Measurements from ENCODE around the gene KRTAP4-2.
"Not testable (repeated sequence)": the region's sequence is repeated elsewhere in the genome, so short reads cannot be mapped to it uniquely, and the experiment has no call there.

KRTAP4-2 gene

GRCh38 chr17:41177727-41178271, at the start of gene KRTAP4-2:
KRTAP4-2 (minus strand) TSS chr17:41178221; CDS start chr17:41178164, 57 bp downstream.
- no peak for DNase-seq

- not testable (repeated sequence) for DNase-seq
Measured at GRCh38 chr17:41226598-41227095, 48.6 kb upstream of the KRTAP4-2 start, which contains the start of gene KRTAP9-2. KRTAP9-2 (plus strand) TSS chr17:41226648; CDS start chr17:41226655, 7 bp downstream.

- DNase-seq: no peak
Measured at GRCh38 chr17:41226051-41226450, 48.0 kb upstream of the KRTAP4-2 start.

- no peak for DNase-seq
Measured at GRCh38 chr17:41223821-41224220, 45.8 kb upstream of the KRTAP4-2 start.

GRCh38 chr17:41215681-41216080, 37.7 kb upstream of the KRTAP4-2 start:
- DNase-seq: no peak

- no peak for DNase-seq
Measured at GRCh38 chr17:41212524-41213169, 34.6 kb upstream of the KRTAP4-2 start.

GRCh38 chr17:41211845-41212466, 33.9 kb upstream of the KRTAP4-2 start:
- no peak for DNase-seq

GRCh38 chr17:41199421-41200078, 21.5 kb upstream of the KRTAP4-2 start:
- DNase-seq: no peak

GRCh38 chr17:41196068-41196467, 18.0 kb upstream of the KRTAP4-2 start:
- DNase-seq: no peak

- DNase-seq: no peak
Measured at GRCh38 chr17:41190328-41190727, 12.3 kb upstream of the KRTAP4-2 start.

GRCh38 chr17:41189837-41190318, 11.9 kb upstream of the KRTAP4-2 start, which contains the start of gene KRTAP9-1:
KRTAP9-1 (plus strand) TSS chr17:41189887; CDS start chr17:41189887, 0 bp downstream.
- not testable (repeated sequence) for DNase-seq

- no peak for DNase-seq
Measured at GRCh38 chr17:41186872-41187271, 8.9 kb upstream of the KRTAP4-2 start.

- DNase-seq: no peak
Measured at GRCh38 chr17:41185001-41185400, 7.0 kb upstream of the KRTAP4-2 start.

- DNase-seq: no peak
Measured at GRCh38 chr17:41184480-41184961, 6.5 kb upstream of the KRTAP4-2 start, which contains the start of gene KRTAP4-1. KRTAP4-1 (minus strand) TSS chr17:41184911; CDS start chr17:41184854, 57 bp downstream.

- DNase-seq: no peak
Measured at GRCh38 chr17:41178843-41179616, 1.0 kb upstream of the KRTAP4-2 start.

GRCh38 chr17:41178341-41178740, 320 bp upstream of the KRTAP4-2 start:
- no peak for DNase-seq

- DNase-seq: no peak
Measured at GRCh38 chr17:41176744-41177387, 1.2 kb downstream of the KRTAP4-2 start.

- DNase-seq: no peak
Measured at GRCh38 chr17:41171886-41172285, 6.1 kb downstream of the KRTAP4-2 start.

GRCh38 chr17:41168121-41168520, 9.9 kb downstream of the KRTAP4-2 start, which contains the start of gene KRTAP4-3:
KRTAP4-3 (minus strand) TSS chr17:41168221; CDS start chr17:41168172, 49 bp downstream.
- DNase-seq: no peak

- DNase-seq: no peak
Measured at GRCh38 chr17:41167561-41167960, 10.5 kb downstream of the KRTAP4-2 start.

- no peak for DNase-seq
Measured at GRCh38 chr17:41163828-41164227, 14.2 kb downstream of the KRTAP4-2 start.

All from activated CD4-positive, alpha-beta T cell treated with anti-CD3 and anti-CD28 coated beads, Interleukin-2, amount 50 U/mL, for 48 hours (primary cell).